WTC11 (cell line): ENCODE results near the gene JAZF1.

Experiments
- AFF4 ChIP-seq: sonication (generic); formaldehyde crosslinking; IDR thresholded peaks from 2 replicates; pipeline ENCODE4 v1.8.1; 2023; ENCODE audit warnings: mild to moderate bottlenecking, missing genetic modification reagents, borderline replicate concordance
- CBFB ChIP-seq: sonication (generic); formaldehyde crosslinking; IDR thresholded peaks from 2 replicates; pipeline ENCODE4 v1.8.1; 2022; ENCODE audit warnings: mild to moderate bottlenecking, low read depth, missing genetic modification reagents
- CTCF ChIP-seq: fragments of 200-600 bp; IDR thresholded peaks from 2 replicates; pipeline ENCODE4 v1.8.0; 2022; ENCODE audit warnings: antibody characterized with exemption
- E2F5 ChIP-seq: sonication (generic); formaldehyde crosslinking; IDR thresholded peaks from 2 replicates; pipeline ENCODE4 v1.8.1; 2022; ENCODE audit warnings: mild to moderate bottlenecking, moderate library complexity, missing genetic modification reagents
- GRHL2 ChIP-seq: fragments of 250-450 bp; sonication (Bioruptor Pico); IDR thresholded peaks from 2 replicates; pipeline ENCODE4 v1.8.0; 2022; ENCODE audit warnings: mild to moderate bottlenecking, moderate library complexity; ENCODE audit not compliant: insufficient replicate concordance, severe bottlenecking
- NR3C1 ChIP-seq: sonication (generic); formaldehyde crosslinking; conservative IDR thresholded peaks from 2 replicates; pipeline ENCODE4 v1.8.1; 2023; ENCODE audit warnings: low read depth, mild to moderate bottlenecking, missing genetic modification reagents
- RELA ChIP-seq: sonication (generic); formaldehyde crosslinking; IDR thresholded peaks from 2 replicates; pipeline ENCODE4 v1.8.1; 2022; ENCODE audit warnings: missing genetic modification reagents, mild to moderate bottlenecking, borderline replicate concordance
- SP1 ChIP-seq: sonication (generic); formaldehyde crosslinking; conservative IDR thresholded peaks from 2 replicates; pipeline ENCODE4 v1.8.1; 2022; ENCODE audit warnings: missing genetic modification reagents
- TP53 ChIP-seq: sonication (generic); formaldehyde crosslinking; IDR thresholded peaks from 2 replicates; pipeline ENCODE4 v1.8.1; 2023; ENCODE audit warnings: mild to moderate bottlenecking, missing genetic modification reagents
- USF1 ChIP-seq: sonication (generic); formaldehyde crosslinking; IDR thresholded peaks from 2 replicates; pipeline ENCODE4 v1.8.0; 2022; ENCODE audit warnings: mild to moderate bottlenecking, missing genetic modification reagents
- ZNF263 ChIP-seq: sonication (generic); formaldehyde crosslinking; IDR thresholded peaks from 2 replicates; pipeline ENCODE4 v1.8.1; 2022; ENCODE audit warnings: low read depth, mild to moderate bottlenecking, moderate library complexity, missing genetic modification reagents

- TF ChIP-seq CTCF, result no peak
- no peak for TF ChIP-seq GRHL2 (CRISPR knock-in tag)
- TF ChIP-seq SP1 (CRISPR knock-in tag), result no peak
- TF ChIP-seq USF1 (CRISPR knock-in tag), result no peak
- no peak for TF ChIP-seq AFF4 (CRISPR knock-in tag)
- TF ChIP-seq NR3C1 (CRISPR knock-in tag), result no peak
- TF ChIP-seq TP53, result no peak
- no peak for TF ChIP-seq E2F5 (CRISPR knock-in tag)
- no peak for TF ChIP-seq CBFB (CRISPR knock-in tag)
- no peak for TF ChIP-seq RELA
- no peak for TF ChIP-seq ZNF263 (CRISPR knock-in tag)
These were observed 39.2 kb upstream of the JAZF1 start for GRCh38 chr7:28219793-28220192.
